Keratinocyte (primary cell): ENCODE data around the gene TAF1D.

Experiments
- CTCF ChIP-seq, 3 experiments: IDR thresholded peaks in 1 of 3; conservative IDR thresholded peaks in 1 of 3; optimal IDR thresholded peaks in 1 of 3; 2 replicates in 2 of 3; 3 replicates in 1 of 3; pipeline versions ENCODE3 to v1.5.1; 2011; ENCODE audit warnings: low read length in 3 of 3, mild to moderate bottlenecking in 3 of 3, moderate library complexity in 2 of 3, control low read depth in 1 of 3, inconsistent platforms in 1 of 3; ENCODE audit not compliant: insufficient read depth in 2 of 3; ENCODE audit errors: extremely low read depth in 1 of 3
- EZH2 ChIP-seq: IDR thresholded peaks from one replicate; pipeline ENCODE4 v1.6.1; 2012; ENCODE audit warnings: inconsistent platforms, mild to moderate bottlenecking, low read length, moderate library complexity

DNA sequence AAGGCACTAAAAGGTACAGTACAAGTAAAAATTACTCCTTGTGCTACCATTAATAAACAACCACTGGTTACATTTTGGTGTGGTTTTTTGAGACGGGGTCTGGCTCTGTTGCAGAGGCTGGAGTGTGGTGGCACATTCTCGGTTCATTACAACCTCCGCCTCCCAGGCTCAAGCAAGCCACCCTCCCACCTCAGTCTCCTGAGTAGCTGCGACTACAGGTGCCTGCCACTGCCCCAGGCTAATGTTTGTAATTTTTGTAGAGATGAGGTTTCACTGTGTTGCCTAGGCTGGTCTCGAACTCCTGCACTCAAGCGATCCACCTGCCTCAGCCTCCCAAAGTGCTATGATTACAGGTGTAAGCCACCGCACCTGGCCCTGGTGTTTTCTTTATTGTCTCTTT is 20.8 kb downstream of the TAF1D start:
- TF ChIP-seq CTCF (optimal IDR thresholded peaks at IDR 0.05 in 1 of 3, IDR thresholded peaks at IDR 0.05 in 1 of 3, conservative IDR thresholded peaks at IDR 0.05 in 1 of 3; ENCODE audit: extremely low read depth in 1 of 3, insufficient read depth in 2 of 3, low read length in 3 of 3): no peak
- TF ChIP-seq EZH2: no peak
